ENCODE data around the gene CEP128.

Gene CEP128

DNA sequence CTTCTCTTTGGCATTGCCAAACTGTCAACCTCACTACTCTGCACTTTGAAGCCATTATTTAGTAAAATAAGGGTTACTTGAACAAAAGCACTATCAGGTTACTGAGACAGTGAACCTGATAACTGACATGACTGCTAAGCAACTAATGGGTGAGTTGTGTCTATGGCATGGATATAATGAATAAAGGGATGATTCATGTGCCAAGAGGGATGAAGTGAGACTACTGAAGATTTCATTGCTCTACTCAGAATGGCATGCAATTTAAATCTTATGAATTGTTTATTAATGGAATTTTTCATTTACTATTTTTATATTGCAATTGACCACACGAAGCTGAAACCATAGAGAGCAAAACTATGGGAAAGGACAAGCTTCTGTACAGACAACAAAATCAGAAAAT lies 74.4 kb downstream of the CEP128 start:
- Histone ChIP-seq H3K9me3 (peaks cover 0 to 26% (median 14%) of the 10 kb centered on the region in 3 donors), H3K36me3 (no peaks in the 10 kb centered on the region), H3K4me1 (no peaks in the 10 kb centered on the region), H3K27ac (no peak overlapping the region), H3K4me3 (no peak overlapping the region), H3K27me3 (no peaks in the 10 kb centered on the region)
- no peak for DNase-seq
- TF ChIP-seq, protein P1, sequence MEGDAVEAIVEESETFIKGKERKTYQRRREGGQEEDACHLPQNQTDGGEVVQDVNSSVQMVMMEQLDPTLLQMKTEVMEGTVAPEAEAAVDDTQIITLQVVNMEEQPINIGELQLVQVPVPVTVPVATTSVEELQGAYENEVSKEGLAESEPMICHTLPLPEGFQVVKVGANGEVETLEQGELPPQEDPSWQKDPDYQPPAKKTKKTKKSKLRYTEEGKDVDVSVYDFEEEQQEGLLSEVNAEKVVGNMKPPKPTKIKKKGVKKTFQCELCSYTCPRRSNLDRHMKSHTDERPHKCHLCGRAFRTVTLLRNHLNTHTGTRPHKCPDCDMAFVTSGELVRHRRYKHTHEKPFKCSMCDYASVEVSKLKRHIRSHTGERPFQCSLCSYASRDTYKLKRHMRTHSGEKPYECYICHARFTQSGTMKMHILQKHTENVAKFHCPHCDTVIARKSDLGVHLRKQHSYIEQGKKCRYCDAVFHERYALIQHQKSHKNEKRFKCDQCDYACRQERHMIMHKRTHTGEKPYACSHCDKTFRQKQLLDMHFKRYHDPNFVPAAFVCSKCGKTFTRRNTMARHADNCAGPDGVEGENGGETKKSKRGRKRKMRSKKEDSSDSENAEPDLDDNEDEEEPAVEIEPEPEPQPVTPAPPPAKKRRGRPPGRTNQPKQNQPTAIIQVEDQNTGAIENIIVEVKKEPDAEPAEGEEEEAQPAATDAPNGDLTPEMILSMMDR (IDR thresholded peaks at IDR 0.05): no peak
- intact Hi-C loops (cut with DNase I; ENCODE audit: low total_unique reads): no loop called here

DNA sequence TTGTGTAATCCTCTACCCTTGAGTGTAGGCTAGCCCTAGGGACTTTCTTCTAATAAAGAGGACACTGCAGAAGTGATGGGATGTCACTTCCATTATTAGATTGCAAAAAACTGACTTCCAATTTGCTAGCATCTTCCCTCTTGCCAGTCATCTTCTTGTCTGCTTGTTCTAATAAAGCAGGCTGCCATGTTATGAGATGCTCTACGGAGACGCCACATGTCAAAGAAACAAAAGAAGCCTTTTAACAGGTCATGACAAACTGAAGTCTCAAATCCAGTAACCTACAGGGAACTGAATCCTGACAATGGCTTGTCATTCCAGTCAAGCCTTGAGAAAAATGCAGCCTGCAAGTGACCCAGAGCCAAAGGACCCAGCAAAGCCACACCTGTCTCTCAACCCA lies 76.0 kb downstream of the CEP128 start:
- Histone ChIP-seq H3K27ac (no peak overlapping the region), H3K9me3 (peaks cover 0 to 26% (median 14%) of the 10 kb centered on the region in 3 donors), H3K36me3 (no peaks in the 10 kb centered on the region), H3K4me1 (no peaks in the 10 kb centered on the region), H3K4me3 (no peak overlapping the region), H3K27me3 (no peaks in the 10 kb centered on the region)
- DNase-seq: no peak
- intact Hi-C loops (cut with DNase I; ENCODE audit: low total_unique reads): no loop called here
- TF ChIP-seq, protein P1 (IDR thresholded peaks at IDR 0.05): no peak

DNA sequence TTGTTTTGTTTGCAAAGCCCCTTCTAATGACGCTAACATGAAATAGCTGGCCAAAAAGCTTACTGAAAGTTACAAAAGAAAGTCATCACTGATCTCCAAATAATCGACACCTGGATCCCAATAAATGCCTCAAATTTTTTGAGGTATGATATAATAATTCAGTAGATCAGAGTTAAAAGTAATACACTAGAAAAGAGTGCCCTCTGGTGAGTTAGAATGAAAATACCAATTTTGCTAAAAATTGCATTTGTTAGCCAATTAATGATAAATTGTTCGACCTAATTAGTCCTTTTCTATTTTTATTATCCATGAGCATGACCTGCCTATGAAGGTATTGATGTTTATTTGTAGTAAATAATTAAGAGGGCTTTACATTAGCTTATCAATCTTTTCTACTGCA lies 78.6 kb downstream of the CEP128 start:
- H3K9me3 ChIP-seq: peaks cover 0 to 15% (median 11%) of the 10 kb centered on the region in 3 donors
- TF ChIP-seq, protein P1 (IDR thresholded peaks at IDR 0.05): no peak
- intact Hi-C loops (cut with DNase I; ENCODE audit: low total_unique reads): no loop called here
- DNase-seq: no peak
- no peak overlapping the region for H3K27ac ChIP-seq
- no peaks in the 10 kb centered on the region for H3K36me3 ChIP-seq
- no peaks in the 10 kb centered on the region for H3K4me1 ChIP-seq
- no peaks in the 10 kb centered on the region for H3K27me3 ChIP-seq
- H3K4me3 ChIP-seq: no peak overlapping the region

DNA sequence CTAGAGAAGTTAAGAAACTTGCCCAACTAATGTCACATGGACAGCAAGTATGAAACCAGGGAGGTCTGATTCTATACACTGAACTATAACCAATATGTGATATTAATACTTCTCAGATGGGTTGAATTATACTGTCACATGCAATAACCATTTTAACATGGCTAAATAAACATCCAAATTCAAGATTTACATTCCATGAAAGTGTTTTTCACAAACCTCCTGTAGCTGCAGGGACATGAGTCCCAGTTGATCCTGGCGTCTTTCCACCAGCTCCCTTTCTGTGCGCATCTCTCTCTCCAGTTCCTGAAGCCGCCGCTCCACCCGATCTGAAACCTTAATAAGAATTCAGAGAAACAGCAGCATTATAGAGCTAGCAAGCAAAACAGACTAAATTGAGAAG lies 79.0 kb downstream of the CEP128 start:
- Histone ChIP-seq H3K27me3 (no peaks in the 10 kb centered on the region), H3K4me1 (no peaks in the 10 kb centered on the region), H3K36me3 (no peaks in the 10 kb centered on the region), H3K27ac (no peak overlapping the region), H3K9me3 (peaks cover 0 to 11% (median 8%) of the 10 kb centered on the region in 3 donors), H3K4me3 (no peak overlapping the region)
- intact Hi-C loops (cut with DNase I; ENCODE audit: low total_unique reads): no loop called here
- TF ChIP-seq, protein P1 (IDR thresholded peaks at IDR 0.05): no peak
- DNase-seq: no peak

DNA sequence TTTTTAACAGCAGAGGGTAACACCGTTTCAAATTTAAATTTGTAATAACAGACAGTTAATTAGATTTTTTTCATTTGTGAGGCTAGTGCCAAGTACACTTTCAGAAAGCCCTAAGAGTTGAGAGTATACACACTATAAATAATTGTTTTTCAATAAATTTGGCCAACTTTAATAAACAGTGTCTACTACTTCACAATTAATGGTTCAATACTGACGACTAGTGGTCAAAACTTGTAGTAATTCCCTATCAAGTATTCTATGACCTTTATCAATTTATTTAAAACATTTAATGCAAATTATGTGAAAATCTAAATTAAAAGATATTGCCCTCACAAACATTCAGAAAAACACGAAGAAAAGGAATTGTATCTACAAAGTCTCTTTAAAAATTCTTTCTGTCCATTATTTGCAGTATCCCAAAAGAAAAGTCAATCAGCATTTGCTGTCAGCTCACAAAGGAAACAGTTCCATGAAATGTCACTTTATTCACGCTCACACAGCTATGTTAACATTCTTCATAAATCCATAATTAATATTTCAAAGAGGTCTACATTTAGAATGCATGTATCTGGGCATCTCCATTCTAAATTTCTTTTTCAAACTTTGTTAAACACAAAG lies 91.2 kb downstream of the CEP128 start:
- Histone ChIP-seq H3K36me3 (no peaks in the 10 kb centered on the region), H3K9me3 (no peaks in the 10 kb centered on the region), H3K27me3 (no peaks in the 10 kb centered on the region), H3K4me3 (no peak overlapping the region), H3K4me1 (peaks cover 0 to 9% (median 2%) of the 10 kb centered on the region in 4 donors), H3K27ac (no peak overlapping the region)
- intact Hi-C loops (cut with DNase I; ENCODE audit: low total_unique reads): loop anchor here (10.0 kb wide), 1 partner anchor 796 kb away; no protein-coding TSS in a partner anchor
- TF ChIP-seq, protein P1 (IDR thresholded peaks at IDR 0.05): peak; percentile 49 to 51
- DNase-seq: no peak

Measured in tibial artery (tissue), 4 donors.